Measurements from ENCODE around the gene FGD6. TPM values are rescaled to one million over a fixed set of nuclear protein-coding genes. Genes with fewer than 3 reads are reported as not detected.
"Not testable (repeated sequence)": the region's sequence is repeated elsewhere in the genome, so short reads cannot be mapped to it uniquely, and the experiment has no call there.

Gene FGD6
- polyA plus RNA-seq, 1 experiment = 2.1 TPM

- no peak for TF ChIP-seq CTCF (IDR thresholded peaks at IDR 0.05; ENCODE audit: insufficient read depth, low read depth, low read length)
- CTCF ChIA-PET = interaction anchor here (0.6 kb wide), 1 partner anchor 1213 kb away, joined by 3 read pairs; no protein-coding TSS in a partner anchor
- DNase-seq (ENCODE audit: low read depth) = no peak
- Histone ChIP-seq H3K36me3 (ENCODE audit: control insufficient read depth, insufficient read depth, low read length) (no peaks in the 10 kb centered on the region), H3K27me3 (ENCODE audit: control insufficient read depth, insufficient read depth, low read length) (no peaks in the 10 kb centered on the region), H3K4me3 (ENCODE audit: low read depth, low read length) (no peak overlapping the region)
- POLR2A ChIA-PET = no interaction called here
Observed at GRCh38 chr12:95197636-95198035, 19.6 kb downstream of the FGD6 start.

GRCh38 chr12:95196875-95197569, 20.2 kb downstream of the FGD6 start:
- DNase-seq (ENCODE audit: low read depth); H3K4me3 ChIP-seq (ENCODE audit: low read depth, low read length); H3K36me3 ChIP-seq (ENCODE audit: control insufficient read depth, insufficient read depth, low read length); H3K27me3 ChIP-seq (ENCODE audit: control insufficient read depth, insufficient read depth, low read length); POLR2A ChIA-PET; CTCF ChIA-PET: not testable (repeated sequence)

GRCh38 chr12:95195122-95195521, 22.1 kb downstream of the FGD6 start:
- CTCF ChIA-PET = no interaction called here
- Histone ChIP-seq H3K4me3 (ENCODE audit: low read depth, low read length) (no peak overlapping the region), H3K36me3 (ENCODE audit: control insufficient read depth, insufficient read depth, low read length) (no peaks in the 10 kb centered on the region), H3K27me3 (ENCODE audit: control insufficient read depth, insufficient read depth, low read length) (no peaks in the 10 kb centered on the region)
- DNase-seq (ENCODE audit: low read depth) = no peak
- POLR2A ChIA-PET = no interaction called here
- TF ChIP-seq CTCF (IDR thresholded peaks at IDR 0.05; ENCODE audit: insufficient read depth, low read depth, low read length) = no peak

- Histone ChIP-seq H3K36me3 (ENCODE audit: control insufficient read depth, insufficient read depth, low read length) (no peaks in the 10 kb centered on the region), H3K27me3 (ENCODE audit: control insufficient read depth, insufficient read depth, low read length) (no peaks in the 10 kb centered on the region), H3K4me3 (ENCODE audit: low read depth, low read length) (no peak overlapping the region)
- ChIA-PET CTCF (no interaction called here), POLR2A (no interaction called here)
- no peak for TF ChIP-seq CTCF (IDR thresholded peaks at IDR 0.05; ENCODE audit: insufficient read depth, low read depth, low read length)
- no peak for DNase-seq (ENCODE audit: low read depth)
Observed at GRCh38 chr12:95193139-95193538, 24.1 kb downstream of the FGD6 start.

DNA sequence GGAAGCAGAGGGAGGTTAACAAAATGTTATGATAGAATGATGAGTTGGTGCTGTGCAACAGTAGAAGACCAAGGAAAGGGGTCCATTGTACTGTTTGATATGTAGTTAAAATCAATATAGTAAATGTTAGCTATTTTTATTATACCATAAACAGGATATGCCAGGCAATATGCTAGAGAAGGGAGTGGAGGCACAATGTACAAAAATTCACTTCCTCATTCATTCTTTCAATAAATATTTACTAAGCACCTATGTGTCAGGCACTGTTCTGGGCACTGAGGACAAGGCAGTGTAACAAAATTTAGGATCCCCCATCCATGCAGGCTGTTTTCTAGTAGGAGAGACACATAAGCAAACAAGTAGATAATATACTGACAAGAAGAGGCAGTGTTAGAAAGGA, 25.0 kb downstream of the FGD6 start:
- CTCF ChIA-PET = interaction anchor here (0.7 kb wide), 1 partner anchor 18 kb away, joined by 3 read pairs; no protein-coding TSS in a partner anchor

More for the DNA sequence above, 25.0 kb downstream of the FGD6 start:
- Histone ChIP-seq H3K4me3 (ENCODE audit: low read depth, low read length) (no peak overlapping the region), H3K36me3 (ENCODE audit: control insufficient read depth, insufficient read depth, low read length) (no peaks in the 10 kb centered on the region), H3K27me3 (ENCODE audit: control insufficient read depth, insufficient read depth, low read length) (no peaks in the 10 kb centered on the region)
- no peak for TF ChIP-seq CTCF (IDR thresholded peaks at IDR 0.05; ENCODE audit: insufficient read depth, low read depth, low read length)
- DNase-seq (ENCODE audit: low read depth) = no peak
- POLR2A ChIA-PET = no interaction called here
